Muscle of back (tissue), 11 donors: ENCODE measurements around the gene METTL24. TPM values are rescaled to one million over a fixed set of nuclear protein-coding genes. Genes with fewer than 3 reads are reported as not detected.
"Not testable (repeated sequence)": the region's sequence is repeated elsewhere in the genome, so short reads cannot be mapped to it uniquely, and the experiment has no call there.

Experiments
- DNase-seq, 3 donors: peaks; one replicate each; pipeline versions ENCODE4 v3.0.0 to v3.0.0-alpha.2; 2013
- polyA plus RNA-seq, 10 donors: library from polyadenylated mRNA; unstranded; fragments of 120-200 nt; gene quantifications; one replicate each; pipeline ENCODE4 v1.2.1, GENCODE V29; 2013; ENCODE audit not compliant: insufficient read length in 10 of 10

The METTL24 gene
- polyA plus RNA-seq, 10 donors: 0.31 to 1.3 (median 0.89) TPM

DNA sequence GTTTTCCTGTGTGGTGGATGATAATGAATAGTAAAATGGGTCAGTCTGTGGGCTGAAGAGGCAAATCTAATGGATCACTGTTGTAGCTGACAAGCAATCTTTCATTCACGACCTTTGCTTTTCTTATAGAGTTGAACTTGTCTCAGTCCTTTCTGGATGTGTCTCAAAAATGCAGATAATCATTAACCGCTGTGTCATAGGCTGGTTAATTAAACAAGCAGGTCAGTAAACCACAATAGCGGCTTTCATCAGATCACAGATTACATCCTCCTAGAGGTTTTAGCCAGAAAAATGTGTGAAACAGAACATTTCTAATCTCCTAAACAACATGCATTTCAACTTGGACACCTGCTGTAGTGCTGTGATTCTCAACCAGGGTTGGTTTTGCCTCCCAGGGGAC lies 2.5 kb upstream of the METTL24 start:
- DNase-seq: no peak

DNA sequence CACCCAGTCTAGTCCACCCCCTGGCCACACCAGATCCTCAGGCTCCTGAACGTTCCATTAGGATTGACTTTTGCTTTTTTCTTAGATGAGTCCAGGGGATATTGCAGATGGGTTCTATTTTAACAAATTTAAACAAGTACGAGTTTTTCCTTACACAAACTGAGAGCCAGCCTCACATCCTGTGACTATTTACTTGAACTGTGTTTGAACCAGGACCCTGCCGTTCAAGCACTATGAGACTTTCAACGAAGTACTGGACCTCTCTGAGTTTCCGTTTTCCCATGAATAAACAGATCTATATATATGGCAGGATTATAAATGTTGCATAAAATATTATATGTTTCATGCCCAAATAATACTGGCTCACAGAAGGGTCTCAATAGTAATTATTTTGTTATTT lies 1.4 kb upstream of the METTL24 start:
- DNase-seq: no peak

DNA sequence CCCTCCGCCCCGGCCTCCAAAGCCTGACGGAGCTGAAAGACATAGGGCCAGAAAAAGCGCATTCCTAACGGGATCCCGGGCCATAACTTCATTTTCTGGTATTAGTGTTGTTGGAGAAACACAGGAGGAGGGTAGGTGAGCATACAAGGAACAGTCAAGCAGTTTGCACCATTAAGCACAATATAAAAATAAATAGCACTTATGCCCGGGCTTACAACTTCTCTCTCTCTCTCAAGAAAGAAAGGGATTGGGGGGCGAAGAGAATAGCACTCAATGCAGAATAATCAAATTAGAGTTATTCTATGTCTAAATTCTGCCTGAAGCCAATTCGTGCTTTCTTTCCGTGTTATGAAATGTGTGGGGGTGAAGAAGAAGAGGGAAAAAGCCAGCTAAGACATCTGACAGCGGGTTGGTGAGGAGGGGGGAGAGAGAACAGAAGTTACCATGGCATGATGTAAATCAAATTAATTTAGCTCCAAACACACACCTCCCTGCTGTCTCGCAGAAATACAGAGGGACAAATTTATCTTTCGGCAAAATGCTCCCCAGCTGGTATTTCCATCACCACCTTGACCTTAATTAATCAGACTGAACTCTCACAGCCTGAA lies 508 bp upstream of the METTL24 start:
- no peak for DNase-seq

DNA sequence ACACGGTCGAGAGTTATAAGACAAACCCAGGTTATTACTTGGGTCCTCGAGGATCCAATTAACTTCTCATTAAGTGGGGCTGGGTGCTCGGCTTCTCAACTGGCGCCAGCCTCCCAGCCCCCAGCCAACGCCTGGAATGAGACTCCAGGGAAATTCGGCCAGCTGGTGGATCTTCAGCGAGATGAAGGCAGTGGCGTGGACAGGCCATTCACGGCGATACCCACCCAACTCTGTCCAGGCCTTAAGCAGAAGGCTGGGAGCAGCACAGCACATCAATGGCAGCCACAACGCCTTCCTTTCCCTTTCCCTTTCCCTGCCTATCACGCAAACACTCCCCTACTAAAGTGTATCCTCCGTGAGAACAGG lies 868 bp downstream of the METTL24 start:
- DNase-seq: no peak

GRCh38 chr6:110356778-110357177 lies 1.4 kb downstream of the METTL24 start:
- DNase-seq: no peak

DNA sequence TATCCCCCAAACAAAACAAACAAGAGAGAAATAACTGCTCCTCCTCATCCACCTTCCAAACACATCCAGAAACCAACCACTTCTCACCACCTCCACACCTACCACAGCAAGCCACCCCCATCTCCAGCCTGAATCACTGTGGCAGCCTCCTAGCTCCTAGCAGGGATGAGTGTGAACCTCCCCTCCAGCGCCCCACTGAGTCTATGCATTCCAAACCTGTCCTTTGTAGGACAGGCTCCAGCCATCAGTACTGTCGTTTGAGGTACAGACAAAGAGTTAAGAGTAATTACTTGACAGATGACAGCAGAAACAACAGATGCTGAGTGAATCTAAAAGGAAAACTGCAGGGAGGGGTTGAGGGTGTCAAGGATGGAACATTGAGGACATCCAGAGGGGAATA lies 2.4 kb downstream of the METTL24 start:
- DNase-seq: no peak

- DNase-seq: no peak
Measured at GRCh38 chr6:110355022-110355421, 3.1 kb downstream of the METTL24 start.

DNA sequence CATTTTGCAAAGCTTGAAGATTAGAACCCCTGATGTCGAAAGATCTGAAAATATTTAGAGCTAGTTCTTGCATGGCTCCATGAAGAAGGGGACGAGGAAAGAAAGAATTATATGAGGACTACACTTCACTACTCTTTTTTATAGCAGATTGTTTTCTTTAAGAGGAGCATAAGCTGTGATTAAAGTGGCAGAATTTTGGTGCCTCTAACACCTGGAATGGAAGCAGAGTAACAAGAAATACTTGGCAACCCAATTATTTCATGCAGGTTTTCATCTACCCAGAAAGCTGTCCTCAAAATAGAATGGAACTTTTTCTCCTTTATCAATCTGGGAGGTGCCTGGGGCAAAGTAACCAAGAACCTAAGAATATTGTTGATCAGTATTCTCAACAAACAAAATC lies 4.0 kb downstream of the METTL24 start:
- no peak for DNase-seq

DNA sequence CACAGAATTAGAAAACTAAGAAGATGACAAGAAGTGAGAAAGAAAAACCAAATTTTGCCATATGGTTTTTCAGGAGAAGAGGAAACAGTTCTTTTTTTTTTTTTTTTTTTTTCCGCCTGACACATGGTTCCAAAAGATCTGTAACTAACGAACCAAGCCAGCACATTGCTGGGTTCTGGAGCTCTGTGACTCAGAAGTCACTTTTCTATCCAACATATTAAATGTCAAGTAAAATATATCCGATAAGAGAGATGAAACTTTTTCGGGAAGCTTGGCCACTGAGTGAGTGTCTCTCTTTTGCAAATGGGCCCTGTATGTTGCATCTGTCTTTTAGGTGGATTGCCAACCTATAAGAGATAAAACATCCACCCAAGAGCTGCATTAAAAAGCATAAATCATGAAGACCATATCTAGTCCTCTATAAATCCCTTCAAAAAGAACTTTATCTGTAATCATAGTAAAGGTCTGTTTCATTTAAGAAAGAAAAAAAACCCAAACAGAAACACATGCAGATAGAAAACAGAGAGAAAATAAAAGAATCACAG lies 4.6 kb downstream of the METTL24 start:
- no peak for DNase-seq

GRCh38 chr6:110352563-110353262 lies 5.4 kb downstream of the METTL24 start:
- no peak for DNase-seq

GRCh38 chr6:110351986-110352385 lies 6.2 kb downstream of the METTL24 start:
- DNase-seq: no peak

- no peak for DNase-seq
Measured at GRCh38 chr6:110351546-110351945, 6.6 kb downstream of the METTL24 start.

DNA sequence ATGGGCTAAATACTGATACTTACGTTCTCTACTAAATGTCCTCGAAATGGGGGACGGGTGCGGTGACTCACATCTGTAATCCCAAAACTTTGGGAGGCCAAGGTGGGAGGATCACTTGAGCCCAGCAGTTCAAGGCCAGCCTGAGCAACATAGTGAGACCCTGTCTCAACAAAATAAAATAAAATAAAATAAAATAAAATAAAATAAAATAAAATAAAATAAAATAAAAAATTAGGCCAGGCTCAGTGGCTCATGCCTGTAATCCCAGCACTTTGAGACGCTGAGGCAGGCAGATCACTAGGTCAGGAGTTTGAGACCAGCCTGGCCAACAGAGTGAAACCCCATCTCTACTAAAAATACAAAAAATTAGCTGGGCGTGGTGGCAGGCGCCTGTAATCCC lies 7.6 kb downstream of the METTL24 start:
- not testable (repeated sequence) for DNase-seq

DNA sequence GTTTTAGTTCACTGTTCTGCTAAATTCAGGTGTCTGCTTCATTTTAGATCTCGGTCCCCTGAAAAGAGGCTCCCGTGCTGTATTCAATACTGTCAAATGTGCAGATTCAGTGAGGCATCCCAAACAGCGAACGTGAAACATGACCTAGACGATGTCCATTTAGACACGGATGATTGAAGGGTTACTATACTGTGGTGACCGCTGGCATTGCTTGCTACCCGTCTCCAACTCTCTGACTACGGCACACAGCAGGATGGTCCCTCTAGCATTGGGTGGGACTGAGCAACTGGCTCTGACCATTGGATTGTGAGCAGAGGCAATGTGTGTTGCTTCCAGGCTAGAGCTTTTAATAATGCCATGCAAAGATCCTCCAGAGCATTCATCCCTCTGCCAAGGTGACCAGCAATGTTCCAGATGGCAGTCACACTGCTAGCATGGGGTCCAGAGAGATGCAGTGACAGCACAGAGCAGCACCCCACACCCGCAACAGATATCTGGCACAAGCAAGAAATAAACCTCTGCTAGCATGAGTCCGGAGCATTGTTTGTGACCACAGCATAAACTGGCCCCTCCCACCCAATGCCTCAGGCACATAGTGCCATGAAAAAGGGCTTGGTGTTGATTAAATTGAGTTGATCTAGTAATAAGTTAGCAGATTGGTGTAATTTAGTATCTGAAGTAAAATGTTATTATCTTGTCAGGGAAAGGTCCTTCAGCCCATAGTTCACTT lies 9.0 kb downstream of the METTL24 start:
- DNase-seq: no peak

DNA sequence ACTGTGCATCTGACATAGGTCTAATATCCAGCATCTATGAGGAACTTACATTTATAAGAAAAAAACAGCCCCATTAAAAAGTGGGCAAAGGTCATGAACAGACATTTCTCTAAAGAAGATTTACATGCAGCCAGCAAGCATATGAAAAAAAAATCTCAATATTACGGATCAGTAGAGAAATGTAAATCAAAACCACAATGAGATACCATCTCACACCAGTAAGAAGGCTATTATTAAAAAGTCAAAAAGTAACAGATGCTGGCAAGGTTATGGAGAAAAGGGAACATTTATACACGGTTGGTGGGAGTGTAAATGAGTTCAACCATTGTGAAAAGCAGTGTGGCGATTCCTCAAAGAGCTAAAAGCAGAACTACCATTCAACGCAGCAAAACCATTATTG lies 13.1 kb downstream of the METTL24 start:
- no peak for DNase-seq

DNA sequence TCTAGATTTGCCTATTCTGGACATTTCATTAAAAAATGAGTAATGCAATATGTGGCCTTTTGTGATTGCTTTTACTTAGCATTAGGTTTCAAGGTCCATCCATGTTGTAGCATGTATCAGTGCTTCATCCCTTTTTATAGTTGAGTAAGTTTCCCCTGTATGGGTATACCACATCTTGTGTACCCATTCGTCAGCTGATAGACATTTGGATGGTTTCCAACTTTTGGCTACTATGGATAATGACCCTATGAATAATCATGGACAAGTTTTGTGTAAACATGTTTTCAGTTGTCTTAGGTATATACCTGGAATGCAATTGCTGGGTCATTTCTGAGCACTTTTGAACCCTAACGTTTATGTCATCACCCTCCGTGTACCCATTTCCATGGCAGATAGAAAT lies 15.4 kb downstream of the METTL24 start:
- no peak for DNase-seq

DNA sequence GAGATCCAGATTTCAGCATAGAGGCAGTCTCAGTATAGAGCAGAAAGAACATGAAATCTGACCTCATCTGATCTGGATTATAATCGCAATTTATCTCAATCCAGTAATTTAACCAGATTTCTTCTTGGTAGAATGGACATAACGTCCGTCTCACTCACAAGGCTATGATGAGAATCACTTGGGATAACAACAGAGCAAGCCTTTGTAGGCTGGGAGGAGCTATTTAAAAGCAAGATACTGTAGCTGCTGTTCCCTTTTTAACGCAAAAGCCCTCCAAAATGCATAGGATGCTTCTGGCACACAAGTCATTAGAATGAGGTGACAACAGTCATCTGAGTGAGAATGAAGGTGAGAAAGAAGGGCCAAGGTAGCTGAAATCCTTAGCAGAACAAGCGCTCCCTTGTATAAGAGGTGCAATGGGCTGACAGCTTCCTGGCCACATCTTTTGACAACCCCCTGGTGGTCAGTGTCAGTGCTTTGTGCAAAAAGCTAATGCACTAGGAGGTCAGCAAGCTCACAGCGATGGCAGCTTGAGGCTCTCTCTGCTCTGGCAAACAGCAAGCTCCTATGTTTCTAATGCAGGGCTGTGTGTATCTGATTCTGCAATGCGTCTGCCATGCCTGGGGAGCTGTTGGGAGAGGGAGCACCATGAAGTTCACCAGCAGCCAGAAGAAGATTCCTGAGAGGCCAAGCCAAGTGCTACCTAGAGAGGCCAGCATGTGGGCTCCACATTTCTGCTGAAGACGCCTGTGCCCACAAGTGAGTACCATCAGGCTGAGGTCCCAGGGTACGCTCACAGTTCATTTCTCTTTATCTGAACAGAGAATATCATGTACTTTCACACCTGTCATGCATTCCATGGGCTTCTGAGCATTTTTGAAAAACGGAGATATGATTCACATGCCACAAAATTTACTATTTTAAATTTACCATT lies 16.2 kb downstream of the METTL24 start:
- no peak for DNase-seq

DNA sequence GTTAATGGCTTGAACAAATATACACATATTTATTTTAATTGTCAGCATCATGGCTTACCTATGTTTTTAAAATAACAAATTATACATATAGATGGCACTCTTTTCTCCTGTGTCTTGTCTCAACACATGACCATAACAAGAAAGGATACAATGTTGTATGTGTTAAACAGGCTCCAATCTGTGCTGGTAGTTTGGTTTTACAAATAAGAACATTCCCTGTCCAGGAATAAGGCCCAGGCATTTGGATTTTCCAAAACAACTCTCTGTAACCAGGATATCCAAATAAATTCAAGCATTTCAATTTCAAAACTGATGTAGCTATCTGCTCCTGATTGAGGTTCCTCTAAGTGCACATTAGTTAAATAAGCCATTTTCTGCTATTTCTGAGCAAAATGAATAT lies 17.1 kb downstream of the METTL24 start:
- DNase-seq: no peak

- DNase-seq: no peak
Measured at GRCh38 chr6:110340392-110340965, 17.7 kb downstream of the METTL24 start.

DNA sequence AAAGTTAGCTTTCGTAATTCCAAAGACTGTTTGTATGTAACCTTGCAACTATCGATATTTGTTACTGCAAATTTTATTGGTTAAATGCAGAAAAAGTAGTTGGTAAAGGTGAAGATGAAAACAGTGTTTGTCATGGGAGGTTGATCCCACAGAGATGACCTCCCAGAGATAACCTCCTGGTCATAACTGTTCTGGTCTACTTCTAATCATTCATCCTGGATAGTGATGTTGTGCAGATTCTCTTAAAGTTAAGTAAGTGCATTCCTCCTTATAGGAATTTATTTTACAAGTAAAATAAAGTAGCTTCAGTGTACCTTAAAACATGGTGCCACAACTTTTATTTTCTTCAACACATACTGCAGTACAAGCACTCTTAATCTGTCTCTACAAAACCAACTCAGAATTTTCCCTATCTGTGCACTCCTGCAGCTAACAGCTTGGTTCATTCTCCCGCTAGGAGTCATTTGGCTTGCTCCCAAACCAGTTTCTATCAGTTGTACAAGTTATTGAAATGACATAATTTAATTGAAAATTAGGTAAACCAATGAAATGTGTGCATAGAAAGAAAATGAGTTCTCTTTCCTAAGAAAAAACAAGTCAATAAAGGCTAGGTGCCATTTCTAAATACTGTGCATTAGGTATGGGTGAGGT lies 19.2 kb downstream of the METTL24 start:
- DNase-seq: no peak

DNA sequence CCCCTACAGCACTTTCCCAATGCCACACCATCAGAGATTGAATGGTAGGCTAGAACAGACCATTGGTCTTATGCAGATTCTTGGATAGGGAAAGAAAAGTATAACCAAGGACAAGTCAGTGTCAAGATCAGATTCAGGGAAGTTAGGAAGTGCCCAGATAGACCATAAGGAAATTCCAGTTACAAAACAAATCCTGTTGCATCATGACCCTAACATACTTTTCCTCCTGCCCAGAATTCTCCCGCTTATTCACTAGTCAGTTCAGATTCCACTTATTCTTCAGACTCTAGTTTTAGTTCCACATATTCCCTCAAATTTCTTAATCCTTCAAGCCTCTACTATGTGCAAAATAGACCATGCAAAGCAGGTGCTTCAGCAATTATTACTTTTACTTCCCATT lies 20.7 kb downstream of the METTL24 start:
- DNase-seq: no peak
